Astrocyte (in vitro differentiated cells and primary cell): ENCODE results near the gene EPOP. TPM values are rescaled to one million over a fixed set of nuclear protein-coding genes. Genes with fewer than 3 reads are reported as not detected.

Experiments
- DNase-seq: peaks from one replicate; pipeline ENCODE4 v3.0.0-alpha.2; 2010; ENCODE audit warnings: low read depth
- FAIRE-seq: peaks from 2 replicates; lab custom pipeline; 2011; peaks lifted over from hg19 to GRCh38; lab: Jason Lieb, UNC
- H2AFZ ChIP-seq: 2 replicates; pipeline ENCODE4 v1.6.0; 2012; ENCODE audit warnings: low read depth, low read length, inconsistent platforms
- H3K27ac ChIP-seq: 2 replicates; pipeline ENCODE4 v1.5.1; 2011; ENCODE audit warnings: low read depth, low read length, inconsistent platforms
- H3K27me3 ChIP-seq: 2 replicates; pipeline ENCODE4 v1.6.0; 2011; ENCODE audit warnings: low read length, inconsistent platforms; ENCODE audit not compliant: insufficient read depth
- H3K36me3 ChIP-seq: 2 replicates; pipeline ENCODE4 v1.5.1; 2011; ENCODE audit warnings: low read length, inconsistent platforms; ENCODE audit not compliant: insufficient read depth
- H3K4me1 ChIP-seq: 2 replicates; pipeline ENCODE4 v1.5.1; 2011; ENCODE audit warnings: low read length, inconsistent platforms; ENCODE audit not compliant: insufficient read depth
- H3K4me2 ChIP-seq: 2 replicates; pipeline ENCODE4 v1.6.0; 2012; ENCODE audit warnings: low read length, inconsistent platforms
- H3K4me3 ChIP-seq: 2 replicates; pipeline ENCODE4 v1.5.1; 2011; ENCODE audit warnings: low read depth, mild to moderate bottlenecking, low read length, inconsistent platforms; ENCODE audit not compliant: insufficient read depth
- H3K79me2 ChIP-seq: 2 replicates; pipeline ENCODE4 v1.6.0; 2012; ENCODE audit warnings: mild to moderate bottlenecking, low read length, inconsistent platforms; ENCODE audit not compliant: insufficient read depth
- H3K9ac ChIP-seq: 2 replicates; pipeline ENCODE4 v1.6.0; 2012; ENCODE audit warnings: mild to moderate bottlenecking, low read length, inconsistent platforms
- H3K9me3 ChIP-seq: 2 replicates; pipeline ENCODE4 v1.5.1; 2012; ENCODE audit warnings: low read depth, mild to moderate bottlenecking, low read length, inconsistent platforms; ENCODE audit not compliant: insufficient read depth
- H4K20me1 ChIP-seq: 2 replicates; pipeline ENCODE4 v1.6.0; 2012; ENCODE audit warnings: low read length, inconsistent platforms; ENCODE audit not compliant: insufficient read depth
- H3K27ac Mint-ChIP-seq: one replicate; pipeline ENCODE4 v1.8.0; 2021; ENCODE audit warnings: mild to moderate bottlenecking, mixed read lengths; ENCODE audit not compliant: unreplicated experiment
- H3K27me3 Mint-ChIP-seq: one replicate; pipeline ENCODE4 v1.8.0; 2021; ENCODE audit warnings: low read depth, mixed read lengths; ENCODE audit not compliant: unreplicated experiment
- H3K36me3 Mint-ChIP-seq: one replicate; pipeline ENCODE4 v1.8.0; 2021; ENCODE audit warnings: low read depth, mixed read lengths; ENCODE audit not compliant: unreplicated experiment
- H3K4me1 Mint-ChIP-seq: one replicate; pipeline ENCODE4 v1.8.0; 2021; ENCODE audit warnings: low read depth, mixed read lengths; ENCODE audit not compliant: unreplicated experiment
- H3K4me3 Mint-ChIP-seq: one replicate; pipeline ENCODE4 v1.8.0; 2021; ENCODE audit warnings: mild to moderate bottlenecking, moderate library complexity, mixed read lengths; ENCODE audit not compliant: unreplicated experiment
- H3K9me3 Mint-ChIP-seq: one replicate; pipeline ENCODE4 v1.8.0; 2021; ENCODE audit warnings: mild to moderate bottlenecking, mixed read lengths; ENCODE audit not compliant: unreplicated experiment
- EZH2 ChIP-seq: IDR thresholded peaks from 2 replicates; pipeline ENCODE4 v1.6.1; 2012; ENCODE audit warnings: mild to moderate bottlenecking, low read length, inconsistent platforms; ENCODE audit not compliant: insufficient read depth
- total RNA-seq: library from RNA; stranded (reverse); gene quantifications from 2 replicates; pipeline ENCODE4 v1.2.1, GENCODE V29; 2021
- TF ChIP-seq, protein P1 (sequence below): IDR thresholded peaks from 2 replicates; pipeline ENCODE4 v1.5.1; 2011; ENCODE audit warnings: low read depth, mild to moderate bottlenecking, inconsistent platforms, low read length, moderate library complexity; ENCODE audit not compliant: insufficient read depth

The EPOP gene
- total RNA-seq, 1 donor from 2014 or later: 4.1 TPM

DNA sequence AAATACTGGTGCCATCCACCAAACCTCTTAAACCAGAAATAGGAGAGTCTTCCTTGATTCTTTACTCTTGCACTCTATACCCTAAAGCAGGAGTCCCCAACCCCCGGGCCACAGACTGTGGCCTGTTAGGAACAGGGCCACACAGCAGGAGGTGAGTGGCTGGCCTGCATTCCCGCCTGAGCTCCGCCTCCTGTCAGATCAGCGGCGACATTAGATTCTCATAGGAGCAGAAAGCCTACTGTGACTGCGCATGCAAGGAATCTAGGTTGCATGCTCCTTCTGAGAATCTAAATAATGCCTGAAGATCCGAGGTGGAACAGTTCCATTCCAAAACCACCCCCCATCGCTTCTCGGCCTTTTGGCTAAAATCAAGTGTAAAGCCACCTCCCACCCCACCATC is 38.7 kb downstream of the EPOP start:
- TF ChIP-seq EZH2: no peak
- TF ChIP-seq, protein P1, sequence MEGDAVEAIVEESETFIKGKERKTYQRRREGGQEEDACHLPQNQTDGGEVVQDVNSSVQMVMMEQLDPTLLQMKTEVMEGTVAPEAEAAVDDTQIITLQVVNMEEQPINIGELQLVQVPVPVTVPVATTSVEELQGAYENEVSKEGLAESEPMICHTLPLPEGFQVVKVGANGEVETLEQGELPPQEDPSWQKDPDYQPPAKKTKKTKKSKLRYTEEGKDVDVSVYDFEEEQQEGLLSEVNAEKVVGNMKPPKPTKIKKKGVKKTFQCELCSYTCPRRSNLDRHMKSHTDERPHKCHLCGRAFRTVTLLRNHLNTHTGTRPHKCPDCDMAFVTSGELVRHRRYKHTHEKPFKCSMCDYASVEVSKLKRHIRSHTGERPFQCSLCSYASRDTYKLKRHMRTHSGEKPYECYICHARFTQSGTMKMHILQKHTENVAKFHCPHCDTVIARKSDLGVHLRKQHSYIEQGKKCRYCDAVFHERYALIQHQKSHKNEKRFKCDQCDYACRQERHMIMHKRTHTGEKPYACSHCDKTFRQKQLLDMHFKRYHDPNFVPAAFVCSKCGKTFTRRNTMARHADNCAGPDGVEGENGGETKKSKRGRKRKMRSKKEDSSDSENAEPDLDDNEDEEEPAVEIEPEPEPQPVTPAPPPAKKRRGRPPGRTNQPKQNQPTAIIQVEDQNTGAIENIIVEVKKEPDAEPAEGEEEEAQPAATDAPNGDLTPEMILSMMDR: no peak
- H3K4me2 ChIP-seq: no peak overlapping the region
- FAIRE-seq: no peak

DNA sequence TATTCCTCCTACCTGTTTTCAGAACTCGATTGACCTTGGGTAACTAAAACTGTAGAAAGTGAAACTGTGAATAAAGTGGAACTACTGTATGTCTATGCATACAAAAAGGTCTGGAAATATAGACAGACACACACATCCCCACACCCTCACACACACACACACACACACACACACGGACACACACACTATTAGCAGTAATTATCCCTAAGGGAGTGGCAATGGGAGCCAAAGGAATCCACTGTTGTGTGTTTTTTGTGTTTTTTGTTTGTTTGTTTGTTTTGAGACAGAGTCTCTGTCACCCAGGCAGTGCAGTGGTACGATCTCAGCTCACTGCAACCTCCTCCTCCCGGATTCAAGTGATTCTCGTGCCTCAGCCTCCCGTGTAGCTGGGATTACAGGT is 42.4 kb downstream of the EPOP start:
- no peak overlapping the region for H3K4me3 ChIP-seq
- H2AFZ ChIP-seq: no peak overlapping the region
- H3K27me3 ChIP-seq: peaks cover 6% of the 10 kb centered on the region
- no peaks in the 10 kb centered on the region for H3K36me3 ChIP-seq
- Mint-ChIP-seq H3K27me3 (peaks cover 5% of the 10 kb centered on the region), H3K4me1 (no peaks in the 10 kb centered on the region), H3K27ac (no peak overlapping the region), H3K4me3 (no peak overlapping the region), H3K36me3 (no peaks in the 10 kb centered on the region), H3K9me3 (no peaks in the 10 kb centered on the region)
- FAIRE-seq (no peak), DNase-seq (no peak)
- H3K4me1 ChIP-seq: no peaks in the 10 kb centered on the region
- H3K4me2 ChIP-seq: no peak overlapping the region
- H4K20me1 ChIP-seq: no peaks in the 10 kb centered on the region
- TF ChIP-seq, protein P1: no peak
- no peak for TF ChIP-seq EZH2
- H3K79me2 ChIP-seq: no peaks in the 10 kb centered on the region
- no peak overlapping the region for H3K27ac ChIP-seq
- H3K9me3 ChIP-seq: no peaks in the 10 kb centered on the region
- H3K9ac ChIP-seq: no peak overlapping the region

More for the DNA sequence above, 38.7 kb downstream of the EPOP start:
- H3K27me3 ChIP-seq: no peaks in the 10 kb centered on the region
- no peak for DNase-seq
- no peak overlapping the region for H3K27ac ChIP-seq
- Mint-ChIP-seq H3K27ac (peak overlapping the region; percentile 62), H3K27me3 (peaks cover 5% of the 10 kb centered on the region), H3K4me1 (no peaks in the 10 kb centered on the region), H3K36me3 (no peaks in the 10 kb centered on the region), H3K4me3 (no peak overlapping the region), H3K9me3 (no peaks in the 10 kb centered on the region)
- no peaks in the 10 kb centered on the region for H3K36me3 ChIP-seq
- H3K9me3 ChIP-seq: no peaks in the 10 kb centered on the region
- H2AFZ ChIP-seq: no peak overlapping the region
- H3K4me3 ChIP-seq: no peak overlapping the region
- H3K79me2 ChIP-seq: no peaks in the 10 kb centered on the region
- H3K9ac ChIP-seq: no peak overlapping the region
- no peaks in the 10 kb centered on the region for H4K20me1 ChIP-seq
- no peaks in the 10 kb centered on the region for H3K4me1 ChIP-seq

DNA sequence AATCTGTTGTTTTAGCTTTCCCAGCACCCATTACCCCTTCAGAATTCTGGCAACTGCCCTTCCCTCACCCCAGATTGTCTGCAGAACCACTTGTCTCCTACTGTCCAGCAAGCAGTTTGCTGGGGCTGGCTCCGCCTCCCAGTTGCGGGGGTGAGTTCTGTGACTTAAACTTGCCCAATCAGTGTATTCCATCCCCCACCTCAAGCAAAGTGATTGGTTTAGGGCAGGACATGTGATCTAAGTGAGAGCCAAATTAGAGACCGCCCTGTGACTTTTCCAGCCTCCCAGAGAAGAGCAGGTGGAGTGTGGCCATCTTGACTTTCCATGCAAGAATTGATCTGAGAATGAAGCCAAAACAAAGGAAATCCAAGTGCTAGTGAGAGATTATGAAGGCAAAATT is 46.3 kb downstream of the EPOP start:
- Mint-ChIP-seq H3K4me3 (no peak overlapping the region), H3K36me3 (no peaks in the 10 kb centered on the region), H3K4me1 (no peaks in the 10 kb centered on the region), H3K9me3 (no peaks in the 10 kb centered on the region), H3K27me3 (no peaks in the 10 kb centered on the region), H3K27ac (no peak overlapping the region)
- H3K27ac ChIP-seq: no peak overlapping the region
- no peak overlapping the region for H2AFZ ChIP-seq
- H3K4me2 ChIP-seq: no peak overlapping the region
- DNase-seq: no peak
- no peaks in the 10 kb centered on the region for H3K4me1 ChIP-seq
- peaks cover 6% of the 10 kb centered on the region for H3K27me3 ChIP-seq
- H3K79me2 ChIP-seq: no peaks in the 10 kb centered on the region
- no peak for TF ChIP-seq EZH2
- TF ChIP-seq, protein P1: no peak
- H3K9me3 ChIP-seq: no peaks in the 10 kb centered on the region
- no peak overlapping the region for H3K9ac ChIP-seq
- no peak overlapping the region for H3K4me3 ChIP-seq
- no peak for FAIRE-seq
- no peaks in the 10 kb centered on the region for H3K36me3 ChIP-seq
- H4K20me1 ChIP-seq: no peaks in the 10 kb centered on the region
